Measurements from ENCODE around the gene AVPR2. TPM values are rescaled to one million over a fixed set of nuclear protein-coding genes. Genes with fewer than 3 reads are reported as not detected.

Gene AVPR2
- total and polyA plus RNA-seq, 2 donors (not counting 1 experiment from before 2014, with no cell fraction given) = 0.12 TPM; not detected in 1

DNA sequence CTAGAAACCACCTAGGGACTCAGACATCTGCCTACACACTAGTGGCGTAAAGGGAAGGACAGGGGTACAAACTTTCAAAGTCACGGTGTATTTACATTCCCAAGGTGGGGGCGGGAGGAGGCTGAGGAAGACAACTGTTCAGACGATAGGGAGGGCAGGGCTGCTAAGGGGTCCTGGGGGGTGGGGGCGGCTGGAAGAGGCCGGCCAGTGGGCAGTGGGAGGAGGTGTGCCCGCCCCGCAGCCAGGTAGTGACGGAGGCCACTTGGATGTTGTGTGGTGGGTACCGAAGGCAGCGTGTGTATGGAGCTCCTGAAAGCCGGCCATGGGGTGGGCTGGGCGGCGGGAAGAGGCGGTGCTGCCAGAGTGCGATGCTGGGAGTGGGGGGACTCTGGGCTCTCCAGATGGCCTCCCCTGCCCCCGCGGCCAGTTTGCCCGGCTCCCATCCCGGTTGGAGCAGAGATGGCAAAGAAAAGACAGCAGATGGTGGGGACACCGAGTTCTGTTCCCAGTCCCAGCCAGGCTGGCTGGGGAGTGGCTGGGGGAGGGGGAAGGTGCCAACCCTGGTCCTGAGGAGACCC is 42.7 kb upstream of the AVPR2 start:
- H3K4me1 Mint-ChIP-seq = no peaks in the 10 kb centered on the region
- H3K79me2 ChIP-seq (ENCODE audit: control insufficient read depth, insufficient read depth, low read length) = no peaks in the 10 kb centered on the region
- TF ChIP-seq, protein P1, sequence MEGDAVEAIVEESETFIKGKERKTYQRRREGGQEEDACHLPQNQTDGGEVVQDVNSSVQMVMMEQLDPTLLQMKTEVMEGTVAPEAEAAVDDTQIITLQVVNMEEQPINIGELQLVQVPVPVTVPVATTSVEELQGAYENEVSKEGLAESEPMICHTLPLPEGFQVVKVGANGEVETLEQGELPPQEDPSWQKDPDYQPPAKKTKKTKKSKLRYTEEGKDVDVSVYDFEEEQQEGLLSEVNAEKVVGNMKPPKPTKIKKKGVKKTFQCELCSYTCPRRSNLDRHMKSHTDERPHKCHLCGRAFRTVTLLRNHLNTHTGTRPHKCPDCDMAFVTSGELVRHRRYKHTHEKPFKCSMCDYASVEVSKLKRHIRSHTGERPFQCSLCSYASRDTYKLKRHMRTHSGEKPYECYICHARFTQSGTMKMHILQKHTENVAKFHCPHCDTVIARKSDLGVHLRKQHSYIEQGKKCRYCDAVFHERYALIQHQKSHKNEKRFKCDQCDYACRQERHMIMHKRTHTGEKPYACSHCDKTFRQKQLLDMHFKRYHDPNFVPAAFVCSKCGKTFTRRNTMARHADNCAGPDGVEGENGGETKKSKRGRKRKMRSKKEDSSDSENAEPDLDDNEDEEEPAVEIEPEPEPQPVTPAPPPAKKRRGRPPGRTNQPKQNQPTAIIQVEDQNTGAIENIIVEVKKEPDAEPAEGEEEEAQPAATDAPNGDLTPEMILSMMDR (IDR thresholded peaks at IDR 0.05) = no peak
- no peak for TF ChIP-seq EZH2 (IDR thresholded peaks at IDR 0.05; ENCODE audit: borderline replicate concordance, insufficient read depth, low read depth, low read length, poor library complexity, severe bottlenecking)
- H3K9me3 Mint-ChIP-seq (ENCODE audit: insufficient read depth) = no peaks in the 10 kb centered on the region
- no peak overlapping the region for H3K27ac ChIP-seq (ENCODE audit: low read length in 2 of 2)
- 83% methylated on average over 10 of the region's 21 CpGs for WGBS (ENCODE audit: insufficient coverage)
- no peak overlapping the region for H3K9ac ChIP-seq (ENCODE audit: low read length)
- ChIA-PET CTCF (no interaction called here), POLR2A (no interaction called here)
- H3K4me3 Mint-ChIP-seq = no peak overlapping the region
- H3K27ac Mint-ChIP-seq = no peak overlapping the region
- H3K36me3 ChIP-seq (replicated peaks in 1 of 2; ENCODE audit: control extremely low read depth in 1 of 2, control insufficient read depth in 1 of 2, extremely low read depth in 1 of 2, insufficient read depth in 2 of 2, low read length in 1 of 2) = no peaks in the 10 kb centered on the region
- no peaks in the 10 kb centered on the region for H3K27me3 ChIP-seq (replicated peaks in 1 of 4; ENCODE audit: control extremely low read depth in 1 of 4, control insufficient read depth in 3 of 4, insufficient read depth in 4 of 4, low read length in 3 of 4)
- H3K4me2 ChIP-seq (replicated peaks; ENCODE audit: low read depth, low read length, poor library complexity, severe bottlenecking) = no peak overlapping the region
- no peak for ATAC-seq (ENCODE audit: low read depth)
- intact Hi-C loops (cut with micrococcal nuclease) = no loop called here
- no peaks in the 10 kb centered on the region for H4K20me1 ChIP-seq (ENCODE audit: control insufficient read depth, insufficient read depth, low read length, poor library complexity, severe bottlenecking)
- H2AFZ ChIP-seq (ENCODE audit: insufficient read depth, low read depth, low read length, poor library complexity, severe bottlenecking) = no peak overlapping the region
- H3K27me3 Mint-ChIP-seq = no peaks in the 10 kb centered on the region
- DNase-seq = no peak
- no peak overlapping the region for H3K4me3 ChIP-seq (ENCODE audit: control extremely low read depth in 1 of 5, extremely low read depth in 1 of 5, insufficient read depth in 1 of 5, low read depth in 2 of 5, low read length in 4 of 5)
- no peaks in the 10 kb centered on the region for H3K4me1 ChIP-seq (ENCODE audit: control insufficient read depth in 2 of 2, insufficient read depth in 2 of 2, low read length in 2 of 2)
- no peaks in the 10 kb centered on the region for H3K9me3 ChIP-seq (ENCODE audit: control extremely low read depth in 1 of 3, control insufficient read depth in 2 of 3, insufficient read depth in 1 of 3, low read length in 2 of 3)

DNA sequence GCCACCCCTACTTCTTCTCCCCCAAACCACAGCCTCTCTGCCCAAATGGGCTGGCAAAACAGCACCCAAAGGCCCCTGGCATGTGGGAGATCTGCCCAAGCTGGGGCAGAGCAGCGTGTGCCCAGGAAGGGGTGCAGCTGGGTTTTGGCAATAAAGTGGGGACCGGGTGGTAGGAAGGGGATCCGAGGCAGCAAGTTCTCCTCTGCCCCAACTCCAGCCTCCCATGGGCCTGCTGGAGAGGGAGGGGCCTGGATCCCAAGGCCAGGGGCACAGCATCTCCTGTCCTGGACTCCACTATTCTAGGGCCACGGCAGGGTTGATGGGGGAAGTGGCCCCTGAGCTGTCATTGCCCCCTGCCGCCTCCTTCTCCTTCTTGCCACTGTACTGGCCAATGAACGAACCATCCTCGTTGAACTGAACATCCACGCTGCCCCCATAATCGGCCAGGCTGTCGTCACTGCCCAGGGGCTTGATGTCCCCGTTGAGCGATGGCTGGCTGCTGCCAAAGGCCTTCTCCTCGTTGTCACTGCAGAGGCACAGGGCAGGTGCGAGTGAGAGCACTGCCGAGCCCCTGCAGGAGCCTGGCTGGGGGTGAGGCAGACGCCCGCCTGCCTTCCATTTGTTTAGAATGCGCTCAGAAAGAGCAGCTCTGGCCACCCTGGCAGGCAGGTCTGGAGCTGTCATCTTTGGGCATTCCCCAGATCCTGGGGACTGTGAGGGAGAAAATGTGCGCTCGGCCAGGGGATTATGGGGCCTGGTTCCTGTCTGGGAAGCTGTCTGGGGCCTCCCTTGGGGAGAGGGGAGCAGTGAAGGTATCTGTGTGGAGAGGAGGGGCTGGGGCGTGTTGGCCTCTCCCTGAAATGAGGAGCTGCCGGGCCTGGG is 41.9 kb upstream of the AVPR2 start:
- no peak overlapping the region for H3K27ac ChIP-seq (ENCODE audit: low read length in 2 of 2)
- H3K27me3 Mint-ChIP-seq = no peaks in the 10 kb centered on the region
- no peak for DNase-seq

More for the DNA sequence above, 41.9 kb upstream of the AVPR2 start:
- ATAC-seq (ENCODE audit: low read depth) = no peak
- Histone ChIP-seq H3K9ac (ENCODE audit: low read length) (no peak overlapping the region), H2AFZ (ENCODE audit: insufficient read depth, low read depth, low read length, poor library complexity, severe bottlenecking) (no peak overlapping the region), H3K4me3 (ENCODE audit: control extremely low read depth in 1 of 5, extremely low read depth in 1 of 5, insufficient read depth in 1 of 5, low read depth in 2 of 5, low read length in 4 of 5) (no peak overlapping the region), H3K79me2 (ENCODE audit: control insufficient read depth, insufficient read depth, low read length) (no peaks in the 10 kb centered on the region), H3K9me3 (ENCODE audit: control extremely low read depth in 1 of 3, control insufficient read depth in 2 of 3, insufficient read depth in 1 of 3, low read length in 2 of 3) (no peaks in the 10 kb centered on the region), H3K4me2 (replicated peaks; ENCODE audit: low read depth, low read length, poor library complexity, severe bottlenecking) (no peak overlapping the region), H3K27me3 (replicated peaks in 1 of 4; ENCODE audit: control extremely low read depth in 1 of 4, control insufficient read depth in 3 of 4, insufficient read depth in 4 of 4, low read length in 3 of 4) (no peaks in the 10 kb centered on the region), H3K4me1 (ENCODE audit: control insufficient read depth in 2 of 2, insufficient read depth in 2 of 2, low read length in 2 of 2) (no peaks in the 10 kb centered on the region), H4K20me1 (ENCODE audit: control insufficient read depth, insufficient read depth, low read length, poor library complexity, severe bottlenecking) (no peaks in the 10 kb centered on the region), H3K36me3 (replicated peaks in 1 of 2; ENCODE audit: control extremely low read depth in 1 of 2, control insufficient read depth in 1 of 2, extremely low read depth in 1 of 2, insufficient read depth in 2 of 2, low read length in 1 of 2) (no peaks in the 10 kb centered on the region)
- H3K27ac Mint-ChIP-seq = no peak overlapping the region
- intact Hi-C loops (cut with micrococcal nuclease) = no loop called here
- CTCF ChIA-PET = no interaction called here
- no peaks in the 10 kb centered on the region for H3K9me3 Mint-ChIP-seq (ENCODE audit: insufficient read depth)
- no peaks in the 10 kb centered on the region for H3K4me1 Mint-ChIP-seq
- no peak for TF ChIP-seq EZH2 (IDR thresholded peaks at IDR 0.05; ENCODE audit: borderline replicate concordance, insufficient read depth, low read depth, low read length, poor library complexity, severe bottlenecking)
- TF ChIP-seq, protein P1 (IDR thresholded peaks at IDR 0.05) = no peak
- H3K4me3 Mint-ChIP-seq = no peak overlapping the region
- POLR2A ChIA-PET = interaction anchor here (0.6 kb wide), 1 partner anchor 9 kb away, joined by 4 read pairs; no protein-coding TSS in a partner anchor
- WGBS (ENCODE audit: insufficient coverage) = 74% methylated on average over 14 of the region's 22 CpGs
